OCI-M1 (cell line): Measurements from ENCODE around the gene ORC3.
"Not testable (repeated sequence)": the region's sequence is repeated elsewhere in the genome, so short reads cannot be mapped to it uniquely, and the experiment has no call there.

Experiments used
- DNase-seq: peaks from one replicate; lab custom pipeline; 2025; lab: John Stamatoyannopoulos, UW

Gene ORC3

DNA sequence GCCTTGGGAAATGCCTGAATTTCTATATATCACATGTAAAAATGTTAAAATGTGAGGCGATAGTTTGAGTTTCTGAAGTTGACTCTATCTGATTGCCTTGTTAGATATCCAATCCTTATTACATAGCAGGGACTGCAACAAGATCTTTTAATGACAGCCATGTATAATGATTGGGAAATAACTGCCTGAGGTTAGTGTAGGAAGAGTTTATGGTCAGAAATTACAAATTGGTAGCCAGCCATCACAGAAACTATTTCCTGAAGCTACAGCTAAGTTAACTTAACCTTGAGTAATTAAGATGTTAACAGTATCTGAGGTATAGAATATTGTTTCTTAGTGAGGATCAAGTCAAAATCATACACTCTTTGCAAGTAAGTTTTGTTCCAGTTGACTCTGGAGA lies 71.1 kb downstream of the ORC3 start:
- no peak for DNase-seq

DNA sequence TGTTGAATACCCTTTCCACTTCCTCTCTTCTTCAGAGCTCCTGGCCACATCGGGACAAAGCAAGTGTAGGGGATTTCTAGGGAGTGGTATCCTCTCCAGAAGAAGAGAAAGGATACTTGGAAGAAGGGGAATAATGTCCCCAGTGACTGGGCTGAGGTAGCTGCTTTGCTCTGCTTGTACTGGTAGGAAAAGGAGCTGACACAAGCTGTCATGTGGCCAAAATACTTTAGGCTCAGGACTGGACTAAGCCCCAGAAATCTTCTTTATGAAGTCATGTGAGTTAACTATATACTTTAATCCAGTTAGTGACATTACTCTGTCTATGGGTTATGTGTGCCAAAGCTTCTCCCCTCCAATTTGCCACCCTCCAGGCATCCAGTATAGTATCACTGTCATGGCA lies 71.6 kb downstream of the ORC3 start:
- DNase-seq = no peak

DNA sequence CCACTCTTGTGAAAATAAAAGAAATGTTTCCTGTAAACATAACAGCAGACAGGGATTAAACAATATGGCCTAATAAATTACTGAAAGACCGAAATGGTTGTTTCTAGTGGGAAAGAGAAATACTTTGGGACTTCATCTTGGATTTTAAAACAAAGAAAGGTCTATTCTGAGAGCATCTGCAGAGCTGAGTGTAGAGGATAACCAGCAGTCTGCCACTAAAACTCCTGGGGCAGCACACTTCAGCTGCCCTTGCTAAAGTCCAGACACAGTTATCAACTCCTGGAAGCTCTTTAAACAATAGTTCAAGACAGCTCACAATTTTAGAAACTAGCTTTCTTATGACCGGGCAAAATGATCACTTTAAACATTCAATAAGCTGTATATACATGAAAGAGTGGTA lies 73.5 kb downstream of the ORC3 start:
- DNase-seq = no peak

DNA sequence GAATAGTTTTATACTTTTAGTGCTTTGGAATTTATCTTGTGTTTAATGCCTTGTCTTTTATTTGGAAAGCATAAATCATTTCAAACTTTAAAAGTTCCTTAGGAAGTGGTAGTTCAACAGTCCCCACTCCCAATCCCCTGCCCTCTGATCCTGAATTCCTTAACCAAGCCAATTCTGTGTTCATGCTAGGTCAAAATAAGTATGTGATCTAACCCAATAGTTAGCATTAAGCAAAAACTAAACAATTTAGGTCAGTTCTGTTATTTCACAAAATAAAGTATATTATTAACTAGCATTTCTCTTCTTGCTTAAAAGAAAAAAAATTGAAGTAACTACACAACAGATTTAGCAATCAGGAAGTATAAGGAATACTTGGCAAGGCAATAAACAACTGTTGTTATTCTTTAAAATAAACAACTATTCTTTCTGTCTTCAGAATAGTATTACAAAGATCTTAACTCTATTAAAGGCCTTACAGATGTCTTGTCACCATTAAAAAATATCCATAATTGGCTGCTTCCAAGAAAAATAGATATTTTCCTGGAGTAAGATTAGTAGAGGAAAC lies 75.1 kb downstream of the ORC3 start:
- no peak for DNase-seq

DNA sequence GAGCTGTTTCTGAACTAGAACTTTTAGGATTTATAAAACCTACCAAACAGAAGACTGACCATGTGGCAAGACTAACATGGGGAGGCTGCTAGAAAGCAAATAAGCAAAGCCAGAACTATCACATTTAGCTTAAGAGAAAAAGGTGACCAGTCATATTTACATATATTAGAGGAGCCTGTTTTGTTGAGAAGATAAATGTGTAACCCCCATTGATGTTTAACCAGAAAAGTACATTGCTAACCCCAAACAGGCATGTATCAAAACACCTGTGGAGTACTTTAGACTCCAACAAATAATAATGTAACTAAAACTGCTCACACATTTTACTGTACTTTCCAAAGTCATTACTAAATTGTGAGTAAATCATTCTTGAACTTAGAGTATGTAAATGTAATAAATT lies 77.1 kb downstream of the ORC3 start:
- DNase-seq = no peak

DNA sequence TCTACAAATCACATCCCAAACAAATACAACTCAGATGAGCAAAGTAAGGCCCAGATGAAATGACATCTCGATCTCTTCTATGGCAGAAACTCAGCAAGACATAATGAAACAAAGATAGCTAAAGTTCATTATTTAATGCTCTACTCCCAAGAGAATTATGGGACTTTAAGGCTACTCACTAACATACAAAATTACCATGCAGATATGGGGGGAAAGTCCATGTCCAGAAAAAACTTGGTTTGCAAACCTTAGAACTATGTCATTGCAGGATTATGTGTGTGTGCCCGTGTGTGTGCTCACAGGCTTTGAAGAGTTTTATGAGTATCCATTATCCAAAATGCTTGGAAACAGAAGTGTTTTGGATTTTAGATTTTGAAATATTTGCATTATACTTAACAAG lies 78.1 kb downstream of the ORC3 start:
- no peak for DNase-seq

DNA sequence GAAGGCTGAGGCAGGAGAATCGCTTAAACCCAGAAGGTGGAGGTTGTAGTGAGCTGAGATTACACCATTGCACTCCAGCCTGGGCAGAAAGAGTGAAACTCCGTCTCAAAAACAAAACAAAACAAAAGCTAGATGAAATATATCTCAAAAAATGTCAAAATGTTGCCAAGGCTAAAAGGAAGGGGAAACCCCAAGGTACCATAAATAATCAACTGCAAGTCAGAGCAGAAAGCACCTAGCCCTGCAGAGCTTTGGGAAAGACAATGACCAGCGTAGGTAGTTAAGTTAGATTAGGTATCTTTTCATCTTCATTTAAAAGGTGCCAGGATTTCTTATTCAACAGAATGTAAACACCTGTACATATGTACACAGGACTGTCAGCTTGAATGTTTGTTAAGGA lies 79.1 kb downstream of the ORC3 start:
- DNase-seq = no peak

DNA sequence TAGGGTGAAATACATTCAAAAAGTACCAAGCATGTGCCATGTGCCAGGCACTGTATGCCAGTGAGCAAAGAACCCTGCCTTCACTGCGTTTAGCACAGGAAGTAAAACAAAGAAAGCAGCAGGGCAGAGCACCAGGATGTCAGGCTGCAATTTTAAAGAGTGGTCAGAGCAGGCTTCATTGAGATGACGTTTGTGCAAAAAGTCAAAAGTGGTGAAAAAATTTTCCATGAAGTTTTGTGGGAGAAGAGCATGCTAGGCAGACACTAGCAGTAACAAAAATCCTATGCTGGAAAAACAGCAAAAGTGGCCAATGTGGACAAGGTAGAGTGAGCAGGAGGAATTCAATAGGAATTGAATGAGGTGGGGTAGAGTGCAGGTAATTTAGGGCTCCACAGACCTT lies 80.8 kb downstream of the ORC3 start:
- no peak for DNase-seq

DNA sequence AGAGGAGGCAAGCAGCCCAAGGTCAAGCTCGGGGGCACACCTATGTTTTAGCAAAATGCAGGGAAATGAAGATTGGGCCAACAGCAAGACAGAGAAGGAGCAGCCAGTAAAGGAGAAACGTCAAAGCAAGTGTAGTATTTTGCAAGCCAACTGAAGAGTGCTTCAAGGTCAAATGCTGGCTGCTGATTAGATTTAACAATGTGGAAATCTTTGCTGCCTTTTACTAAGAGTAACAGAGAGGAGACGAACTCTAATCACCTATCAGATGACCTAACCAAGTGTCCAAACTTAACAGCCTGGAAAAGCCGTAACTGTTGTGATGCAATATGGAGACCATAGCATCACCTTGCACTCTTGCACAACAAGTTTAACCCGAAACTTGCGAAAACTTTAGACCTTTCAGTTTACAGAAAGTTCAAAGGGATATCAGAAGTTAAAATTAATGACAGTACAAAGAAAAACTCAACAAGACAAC lies 81.7 kb downstream of the ORC3 start:
- peak; percentile 56 for DNase-seq

DNA sequence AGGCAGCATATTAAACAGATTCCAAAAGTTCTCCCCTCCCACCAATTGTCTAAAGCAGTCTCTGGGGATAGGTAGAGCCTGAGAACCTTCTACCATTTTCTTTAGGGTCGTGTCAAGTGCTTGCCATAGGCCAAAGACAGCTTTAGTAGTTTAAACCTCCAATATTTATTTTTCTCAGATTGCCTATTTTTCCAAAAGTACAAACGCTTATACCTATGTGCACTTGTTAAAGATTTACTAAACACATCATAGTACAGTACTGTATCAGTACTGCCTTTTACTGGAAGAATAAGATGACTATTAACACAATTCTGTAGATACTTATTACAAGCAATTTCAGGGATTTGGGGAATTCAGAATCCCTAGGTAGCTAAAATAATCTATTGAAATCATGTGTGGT lies 82.7 kb downstream of the ORC3 start:
- no peak for DNase-seq

DNA sequence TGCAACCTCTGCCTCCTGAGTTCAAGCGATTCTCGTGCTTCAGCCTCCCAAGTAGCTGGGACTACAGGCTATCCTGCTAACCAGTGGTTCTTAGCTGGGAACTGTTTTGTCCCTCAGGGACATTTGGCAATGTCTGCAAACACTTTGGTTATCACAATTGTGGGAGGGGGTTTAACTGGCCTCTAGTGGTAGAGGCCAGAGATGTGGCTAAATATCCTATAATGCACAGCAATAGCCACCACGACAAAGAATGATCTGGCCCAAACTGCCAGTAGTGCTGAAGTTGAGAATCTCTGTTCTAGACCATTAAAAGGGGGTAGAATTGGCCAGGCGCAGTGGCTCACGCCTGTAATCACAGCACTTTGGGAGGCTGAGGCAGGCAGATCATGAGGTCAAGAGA lies 83.3 kb downstream of the ORC3 start:
- DNase-seq = no peak

DNA sequence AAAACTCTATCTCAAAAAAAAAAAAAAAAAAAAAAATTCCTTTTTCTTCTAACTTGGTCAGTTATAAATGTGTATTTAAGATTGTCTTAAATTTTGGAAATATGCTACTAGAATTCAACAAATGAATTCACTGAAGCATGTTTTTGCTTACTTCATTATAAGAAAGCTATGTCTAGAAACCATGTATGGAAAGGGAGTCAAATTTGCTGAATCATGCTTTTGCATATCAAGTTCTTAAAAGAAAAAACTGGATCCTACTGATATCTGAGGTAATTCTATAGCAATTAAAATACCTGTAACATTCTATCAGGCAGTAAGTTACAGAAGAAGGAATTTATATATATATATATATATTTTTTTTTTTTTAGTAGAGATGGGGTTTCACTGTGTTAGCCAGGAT lies 84.4 kb downstream of the ORC3 start:
- peak; percentile 56 for DNase-seq

DNA sequence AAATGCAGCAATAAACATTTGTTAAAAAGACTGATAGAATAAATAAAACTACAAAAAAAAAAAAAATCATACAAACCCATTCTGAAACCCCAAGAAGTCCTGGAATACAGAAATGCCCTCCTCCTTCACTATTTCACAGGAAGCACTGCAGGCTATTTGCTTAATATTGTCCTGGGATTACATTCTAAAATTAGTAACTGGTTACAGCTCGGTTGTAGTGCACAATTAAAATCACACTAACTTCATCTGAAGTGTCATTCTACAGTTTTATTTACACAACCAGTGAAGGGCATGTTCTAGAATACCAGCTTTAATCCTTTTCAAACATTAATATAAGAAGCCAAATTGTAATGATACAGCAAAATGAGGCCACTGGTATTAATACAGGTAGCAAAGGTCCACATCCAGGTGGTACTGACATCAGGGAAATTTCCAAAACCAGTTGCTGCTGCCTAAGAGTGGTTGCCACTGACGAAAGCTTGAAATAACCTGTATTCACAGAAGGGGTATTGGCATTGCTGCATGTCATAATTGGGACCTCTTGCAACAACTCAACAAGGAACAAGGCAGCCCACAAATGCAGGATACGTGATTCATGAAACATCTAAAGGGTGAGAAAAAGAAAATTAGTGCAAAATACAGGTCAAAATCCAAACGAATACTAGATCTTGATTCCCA lies 85.2 kb downstream of the ORC3 start:
- DNase-seq = no peak

DNA sequence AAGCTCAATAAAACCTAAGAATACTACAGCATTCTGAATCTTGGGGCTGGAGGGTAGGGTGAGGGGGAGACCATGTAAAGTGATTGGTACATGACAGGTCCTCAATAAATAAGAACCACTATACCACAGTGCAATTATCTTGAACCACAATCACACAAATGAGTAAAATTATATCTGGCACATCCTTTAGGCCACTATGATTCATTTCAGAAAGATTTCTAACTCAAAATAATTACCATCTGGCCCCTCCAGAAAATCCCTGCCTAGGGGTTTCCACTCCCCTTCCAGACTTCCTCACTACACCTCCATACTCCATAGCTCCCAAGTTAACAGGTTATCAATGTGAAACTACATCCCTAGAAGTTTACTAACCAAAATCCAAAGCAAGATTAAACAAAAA lies 92.4 kb downstream of the ORC3 start:
- DNase-seq = no peak

DNA sequence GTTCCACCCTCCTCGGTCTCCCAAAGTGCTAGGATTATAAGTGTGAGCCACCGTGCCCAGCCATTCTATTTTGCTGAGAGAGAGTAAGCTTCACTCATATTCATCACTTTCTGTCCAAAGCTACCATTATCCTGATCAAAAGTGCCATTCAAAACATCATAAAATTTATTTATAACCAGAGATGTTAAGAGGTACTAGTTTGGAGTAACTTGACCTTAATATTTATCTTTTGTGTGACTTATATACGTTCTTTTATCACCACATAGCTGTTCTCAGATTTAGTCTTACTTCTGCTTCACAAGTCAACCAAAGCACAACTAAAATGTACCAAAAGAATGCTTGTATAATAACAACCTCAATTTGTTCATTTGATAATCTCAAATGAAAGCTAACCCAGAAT lies 94.0 kb downstream of the ORC3 start:
- DNase-seq = no peak

DNA sequence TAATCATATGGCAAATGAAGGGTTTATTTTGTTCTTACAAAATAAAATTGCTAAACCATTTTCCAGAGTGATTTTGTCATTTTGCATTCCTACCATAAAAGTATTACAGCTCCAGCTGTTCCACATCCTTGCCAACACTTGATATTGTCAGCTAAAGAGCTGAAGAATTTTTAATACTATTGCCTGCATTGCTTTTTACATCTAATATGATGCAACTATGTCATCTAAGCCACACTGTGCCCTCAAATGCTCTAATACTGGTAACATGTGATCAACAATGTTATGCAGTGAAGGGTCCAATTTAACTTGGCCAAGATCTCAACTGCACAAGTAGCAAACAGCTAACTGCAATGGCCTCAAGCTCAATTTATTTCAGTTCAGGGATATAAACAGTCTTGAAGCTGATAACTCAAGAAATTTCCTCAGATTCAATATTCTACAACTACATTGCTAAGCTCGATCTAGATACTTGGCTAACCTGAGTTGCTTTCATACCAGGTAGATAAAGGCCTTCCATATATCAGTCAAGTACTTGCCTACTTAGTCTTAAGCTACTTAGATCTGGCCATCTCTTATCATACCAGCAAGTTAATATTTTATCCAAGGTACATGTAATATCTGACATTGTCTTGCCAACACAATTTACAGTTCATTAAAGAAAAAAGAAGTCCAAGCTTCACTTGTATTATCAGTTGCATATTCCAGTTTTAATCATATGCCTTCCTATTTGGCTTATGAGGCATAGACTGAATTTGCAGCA lies 95.1 kb downstream of the ORC3 start:
- DNase-seq = no peak

DNA sequence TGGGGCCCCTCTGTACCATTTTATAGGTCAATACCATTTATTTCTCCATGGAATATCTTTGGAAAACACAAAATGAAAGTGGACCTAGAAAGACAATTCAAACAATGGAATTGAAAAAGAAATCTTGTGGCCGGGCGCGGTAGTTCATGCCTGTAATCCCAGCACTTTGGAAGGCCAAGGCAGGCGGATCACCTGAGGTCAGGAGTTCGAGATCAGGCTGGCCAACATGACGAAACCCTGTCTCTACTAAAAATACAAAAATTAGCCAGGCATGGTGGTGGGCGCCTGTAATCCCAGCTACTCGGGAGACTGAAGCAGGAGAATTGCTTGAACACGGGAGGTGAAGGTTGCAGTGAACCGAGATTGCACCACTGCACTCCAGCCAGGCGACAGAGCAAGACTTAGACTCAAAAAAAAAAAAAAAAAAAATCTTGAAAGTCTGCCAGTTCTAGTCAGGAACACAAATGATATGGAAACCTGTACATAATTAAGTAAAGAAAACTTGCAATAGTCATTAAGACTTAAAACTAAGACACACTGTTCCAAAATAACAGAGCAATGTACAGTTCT lies 96.8 kb downstream of the ORC3 start:
- not testable (repeated sequence) for DNase-seq

DNA sequence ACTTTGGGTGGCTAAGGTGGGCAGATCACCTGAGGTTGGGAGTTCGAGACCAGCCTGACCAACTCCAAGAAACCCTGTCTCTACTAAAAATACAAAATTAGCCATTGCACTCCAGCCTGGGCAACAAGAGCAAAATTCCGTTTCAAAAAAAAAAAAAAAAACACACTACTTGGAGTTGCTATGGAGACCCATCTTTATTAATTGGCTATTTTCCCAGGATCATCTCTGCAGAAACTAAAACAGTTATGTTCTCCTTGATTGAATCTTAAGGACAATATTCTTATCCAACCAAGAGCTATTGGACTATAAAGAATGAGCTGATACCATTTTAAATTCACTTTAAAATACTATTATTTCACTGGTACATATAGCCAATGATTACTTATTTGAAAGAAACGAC lies 97.4 kb downstream of the ORC3 start:
- no peak for DNase-seq

DNA sequence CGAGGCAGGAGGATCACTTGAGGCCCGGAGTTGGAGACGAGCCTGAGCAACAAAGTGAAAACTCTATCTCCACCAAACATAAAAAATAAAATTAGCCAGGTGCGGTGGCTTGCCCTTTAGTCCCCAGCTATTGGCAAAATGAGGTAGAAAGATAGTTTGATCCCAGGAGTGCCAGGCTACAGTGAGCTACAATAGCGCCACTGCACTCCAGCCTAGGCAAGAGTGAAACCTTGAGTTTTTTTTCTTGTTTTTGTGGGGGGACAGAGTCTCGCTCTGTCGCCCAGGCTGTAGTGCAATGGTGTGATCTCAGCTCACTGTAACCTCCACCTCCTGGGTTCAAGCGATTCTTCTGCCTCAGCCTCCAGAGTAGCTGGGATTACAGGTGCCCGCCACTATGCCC lies 98.0 kb downstream of the ORC3 start:
- not testable (repeated sequence) for DNase-seq

DNA sequence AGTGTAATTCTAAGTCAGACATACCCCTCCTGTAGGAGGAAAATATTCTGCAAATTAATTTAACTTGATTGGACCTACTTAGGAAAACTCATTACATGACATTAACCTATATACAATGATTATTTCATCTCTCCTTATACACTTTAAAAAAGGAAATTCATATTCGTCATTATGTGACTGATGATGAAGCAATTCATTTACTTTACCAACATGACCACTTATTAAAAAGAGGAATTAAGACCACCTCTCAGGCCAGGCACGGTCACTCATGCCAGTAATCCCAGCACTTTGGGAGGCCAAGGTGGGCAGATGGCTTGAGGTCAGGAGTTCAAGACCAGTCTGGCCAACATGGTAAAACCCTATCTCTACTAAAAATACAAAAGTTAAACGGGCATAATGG lies 100.5 kb downstream of the ORC3 start:
- no peak for DNase-seq

DNA sequence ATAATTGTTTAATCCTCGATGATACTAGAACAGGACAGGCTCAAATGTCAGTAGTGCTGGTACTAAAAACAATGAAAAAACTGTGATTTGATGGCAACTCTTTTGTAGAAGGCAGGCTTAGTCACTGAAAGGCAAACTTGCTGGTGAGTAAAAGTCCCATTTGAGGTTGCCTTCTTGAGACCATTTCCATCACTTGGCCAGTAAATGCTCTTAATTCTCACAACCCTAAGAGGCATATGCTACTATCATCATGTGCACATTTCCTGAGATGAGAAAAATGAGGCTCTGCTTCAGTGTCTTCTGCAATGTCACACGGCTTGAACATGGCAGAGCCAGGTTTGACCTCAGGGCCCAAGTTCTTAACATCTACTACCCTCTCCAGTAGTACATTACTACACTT lies 102.2 kb downstream of the ORC3 start:
- DNase-seq = no peak

DNA sequence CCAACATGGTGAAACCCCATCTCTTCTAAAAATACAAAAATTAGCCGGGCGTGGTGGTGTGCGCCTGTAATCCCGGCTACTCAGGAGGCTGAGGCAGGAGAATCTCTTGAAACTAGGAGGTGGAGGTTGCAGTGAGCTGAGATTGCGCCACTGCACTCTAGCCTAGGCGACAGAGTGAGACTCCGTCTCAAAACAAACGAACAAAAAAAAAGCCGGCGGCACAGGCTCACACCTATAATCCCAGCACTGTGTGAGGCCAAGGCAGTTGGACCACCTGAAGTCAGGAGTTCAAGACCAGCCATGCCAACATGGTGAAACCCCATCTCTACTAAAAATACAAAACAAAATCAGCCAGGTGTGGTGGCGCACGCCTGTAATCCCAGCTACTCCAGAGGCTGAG lies 106.9 kb downstream of the ORC3 start:
- not testable (repeated sequence) for DNase-seq
